HepG2 (cell line): ENCODE measurements around the gene INA. TPM values are rescaled to one million over a fixed set of nuclear protein-coding genes. Genes with fewer than 3 reads are reported as not detected.
"Not testable (repeated sequence)": the region's sequence is repeated elsewhere in the genome, so short reads cannot be mapped to it uniquely, and the experiment has no call there.

Experiments used
- ATAC-seq: fragments of 200-7000 bp; cut with Tn5 transposase; 3 replicates; pipeline ENCODE4 v1.9.1; 2020; ENCODE audit warnings: mild to moderate bottlenecking, moderate library complexity
- BruUV-seq: library from RNA; stranded (reverse); fragments of 400-500 nt; replicated peaks from 2 replicates; lab custom pipeline; 2021; lab: Mats Ljungman, UMichigan
- CTCF ChIA-PET: fragments of 300-600 bp; formaldehyde crosslinking; extraction: SDS; loops from one replicate; lab custom pipeline; 2021; ENCODE audit warnings: low total read pairs, inconsistent platforms, low intra/inter-chr PET ratio; lab: Yijun Ruan, JAX
- POLR2A ChIA-PET: fragments of 350-600 bp; sonication (Branson Sonifier 250); formaldehyde crosslinking; loops from one replicate; lab custom pipeline; 2020; ENCODE audit warnings: antibody characterized with exemption, inconsistent platforms; lab: Yijun Ruan, JAX
- DNase-seq: peaks from one replicate; pipeline ENCODE4 v3.0.0-alpha.2; 2015; ENCODE audit warnings: low spot score
- FAIRE-seq: peaks from 3 replicates; lab custom pipeline; 2011; peaks lifted over from hg19 to GRCh38; lab: Jason Lieb, UNC
- H2AFZ ChIP-seq: one replicate; pipeline ENCODE4 v1.6.1; 2011; ENCODE audit warnings: low read length, inconsistent platforms
- H3K27ac ChIP-seq: fragments of 300-600 bp; 3 replicates; pipeline ENCODE4 v1.8.0; 2011; ENCODE audit warnings: mixed run types, mild to moderate bottlenecking, mixed read lengths, low read length, inconsistent platforms; ENCODE audit not compliant: insufficient read depth; ENCODE audit errors: extremely low read length
- H3K27me3 ChIP-seq, 2 experiments: fragments of 200-600 bp in 1 of 2; 2 replicates in 1 of 2; 3 replicates in 1 of 2; pipeline versions ENCODE4 v1.6.0 to v1.8.0; 2011; ENCODE audit warnings: low read length in 2 of 2, mild to moderate bottlenecking in 2 of 2, moderate library complexity in 2 of 2, inconsistent platforms in 1 of 2; ENCODE audit not compliant: insufficient read depth in 2 of 2, control insufficient read depth in 1 of 2
- H3K36me3 ChIP-seq, 2 experiments: fragments of 200-600 bp in 1 of 2; replicated peaks in 1 of 2; 2 replicates in 1 of 2; 3 replicates in 1 of 2; pipeline versions ENCODE4 v1.5.1 to v1.8.0; 2011; ENCODE audit warnings: low read length in 2 of 2, inconsistent platforms in 1 of 2; ENCODE audit not compliant: insufficient read depth in 2 of 2, control insufficient read depth in 1 of 2
- H3K4me1 ChIP-seq: 2 replicates; pipeline ENCODE4 v1.5.1; 2012; ENCODE audit warnings: low read length, inconsistent platforms; ENCODE audit not compliant: insufficient read depth
- H3K4me2 ChIP-seq: 2 replicates; pipeline ENCODE4 v1.6.0; 2011; ENCODE audit warnings: low read depth, low read length, inconsistent platforms
- H3K4me3 ChIP-seq, 3 experiments: fragments of 200-600 bp in 1 of 3; sonication (generic), shearing (Covaris generic) in 1 of 3; replicated peaks in 1 of 3; 2 replicates each; pipeline ENCODE4 v1.5.1; 2011 to 2016; ENCODE audit warnings: low read length in 3 of 3, inconsistent platforms in 2 of 3, low read depth in 2 of 3, mild to moderate bottlenecking in 2 of 3, control low read depth in 1 of 3, mixed read lengths in 1 of 3; ENCODE audit not compliant: insufficient read depth in 1 of 3
- H3K79me2 ChIP-seq: one replicate; pipeline ENCODE4 v1.6.1; 2011; ENCODE audit warnings: low read length, inconsistent platforms; ENCODE audit not compliant: insufficient read depth
- H3K9ac ChIP-seq: 2 replicates; pipeline ENCODE4 v1.6.0; 2011; ENCODE audit warnings: mild to moderate bottlenecking, low read depth, low read length, inconsistent platforms; ENCODE audit not compliant: insufficient read depth
- H3K9me3 ChIP-seq: 2 replicates; pipeline ENCODE4 v1.5.1; 2012; ENCODE audit warnings: mild to moderate bottlenecking, low read length
- H4K20me1 ChIP-seq: 2 replicates; pipeline ENCODE4 v1.6.0; 2011; ENCODE audit warnings: inconsistent platforms, mild to moderate bottlenecking, low read length, moderate library complexity; ENCODE audit not compliant: insufficient read depth
- HDAC1 ChIP-seq: sonication (generic); formaldehyde crosslinking; IDR thresholded peaks from 2 replicates; pipeline ENCODE4 v1.5.1; 2020; ENCODE audit warnings: mild to moderate bottlenecking, missing genetic modification reagents
- STAG1 ChIP-seq: sonication (generic); formaldehyde crosslinking; IDR thresholded peaks from 2 replicates; pipeline ENCODE4 v1.4.0; 2020; ENCODE audit warnings: missing genetic modification reagents
- TFE3 ChIP-seq: IDR thresholded peaks from 2 replicates; pipeline ENCODE4 v1.6.1; 2016
- ZNF770 ChIP-seq: sonication (generic); formaldehyde crosslinking; IDR thresholded peaks from 2 replicates; pipeline ENCODE4 v1.5.0; 2020; ENCODE audit warnings: mild to moderate bottlenecking, missing genetic modification reagents
- WGBS: methylation state at CpG from one replicate; pipeline ENCODE4 v1.1.6; 2017; ENCODE audit warnings: low lambda C conversion rate; 5-methylcytosine and 5-hydroxymethylcytosine counted together
- in situ Hi-C: cut with HindIII; loops from 2 replicates; pipeline ENCODE4 v1.10.0; 2017; ENCODE audit warnings: low pct_unique_long_range_greater_than_20kb; ENCODE audit not compliant: extremely low pct_ligation_motif_present
- intact Hi-C: fragments of 100-400 bp; cut with micrococcal nuclease; formaldehyde crosslinking; loops from one replicate; pipeline ENCODE4 v1.10.0; 2022; ENCODE audit not compliant: unreplicated experiment
- polyA plus RNA-seq, 8 experiments: library from polyadenylated mRNA; depleted of rRNA in 3 of 8; stranded (reverse) in 7 of 8; unstranded in 1 of 8; fragments of >200 nt; fragmentation: Illumina TruSeq in 4 of 8; extraction: Trizol in 4 of 8; gene quantifications; 2 replicates each; pipeline versions ENCODE4 v1.2.1 to v1.2.3, GENCODE V29; 2011 to 2016; ENCODE audit warnings: low read depth in 4 of 8, missing spikeins in 1 of 8, mixed read lengths in 1 of 8; ENCODE audit not compliant: insufficient read depth in 1 of 8
- total RNA-seq, 5 experiments: library from RNA; depleted of rRNA; stranded (reverse); fragments of >200 nt; fragmentation: Illumina TruSeq; extraction: Trizol; gene quantifications; 2 replicates each; pipeline ENCODE4 v1.2.3, GENCODE V29; 2016; ENCODE audit warnings: low read depth in 1 of 5

The INA gene
- total and polyA plus RNA-seq, 2 of the 13 experiments (the other 11 are each of a cell fraction or from before 2014, with no cell fraction given), result 0.04 to 0.13 TPM

GRCh38 chr10:103245587-103245986 lies 31.4 kb upstream of the INA start, which contains the start of gene RPEL1:
Gene RPEL1, plus strand, starts transcription at chr10:103245887. Its CDS starts 110 bp downstream, at chr10:103245997.
- H4K20me1 ChIP-seq, DNase-seq, ATAC-seq, H3K27ac ChIP-seq, H3K9ac ChIP-seq, H3K79me2 ChIP-seq, BruUV-seq, H3K27me3 ChIP-seq, H3K36me3 ChIP-seq, H3K9me3 ChIP-seq, POLR2A ChIA-PET, FAIRE-seq, H2AFZ ChIP-seq: not testable (repeated sequence)
- Histone ChIP-seq H3K4me3 (0 out of 6 replicates have a peak within 1 kb of the TSS, but pooled peaks of 1 of the 3 experiments have one; percentile 27), H3K4me1 (peaks cover 24% of the 10 kb centered on the region), H3K4me2 (peak within 1 kb of the TSS; percentile 36; the same call in 1 of the 2 replicates)
- intact Hi-C loops (loop anchor here (2.0 to 10.0 kb wide), 2 partner anchors 53 to 131 kb away; partner anchors contain the start of gene NT5C2), in situ Hi-C loops (loop anchor here (10.0 kb wide), 3 partner anchors 121 to 331 kb away; partner anchors contain the start of gene CNNM2)
- TF ChIP-seq ZNF770, result peak; percentile 87
- CTCF ChIA-PET, result interaction anchor here (1.9 kb wide), 1 partner anchor 329 kb away, joined by 4 read pairs; no protein-coding TSS in a partner anchor
- WGBS, result 51% methylated on average over 7 of the region's 7 CpGs

- H3K79me2 ChIP-seq, result no peaks in the 10 kb centered on the region
- 5% methylated on average over 4 of the region's 4 CpGs for WGBS
- H3K4me2 ChIP-seq, result no peak overlapping the region
- H3K27me3 ChIP-seq, result no peaks in the 10 kb centered on the region
- FAIRE-seq (no peak), ATAC-seq (peak; percentile 56; the same call in 2 of the 3 replicates), DNase-seq (no peak)
- in situ Hi-C loops, result loop anchor here (10.0 kb wide), 3 partner anchors 122 to 332 kb away; partner anchors contain the start of gene CNNM2
- no TSS peak for BruUV-seq
- POLR2A ChIA-PET, result no interaction called here
- no peak overlapping the region for H3K27ac ChIP-seq
- H3K36me3 ChIP-seq, result no peaks in the 10 kb centered on the region
- intact Hi-C loops, result loop anchor here (10.0 kb wide), 1 partner anchor 132 kb away; no protein-coding TSS in a partner anchor
- no peaks in the 10 kb centered on the region for H3K9me3 ChIP-seq
- TF ChIP-seq HDAC1 (CRISPR knock-in tag) (no peak), TFE3 (CRISPR knock-in tag) (no peak), STAG1 (CRISPR knock-in tag) (peak; percentile 32)
- no peaks in the 10 kb centered on the region for H4K20me1 ChIP-seq
- no peak overlapping the region for H3K4me3 ChIP-seq
- CTCF ChIA-PET, result no interaction called here
- H2AFZ ChIP-seq, result no peak overlapping the region
- no peak overlapping the region for H3K9ac ChIP-seq
- H3K4me1 ChIP-seq, result peaks cover 18% of the 10 kb centered on the region
These were observed 30.6 kb upstream of the INA start for GRCh38 chr10:103246324-103246723.
